Colon (tissue), 2 donors: ENCODE measurements around the gene RALGPS1.

Source experiments
- FAIRE-seq: peaks from 2 replicates; lab custom pipeline; 2012; peaks lifted over from hg19 to GRCh38; lab: Jason Lieb, UNC
- donor health status: control.
- donor health status: control.

RALGPS1 gene

GRCh38 chr9:127225801-127226625 is 311.4 kb downstream of the RALGPS1 start:
- FAIRE-seq = no peak

GRCh38 chr9:127229691-127230417 is 315.3 kb downstream of the RALGPS1 start:
- no peak for FAIRE-seq

GRCh38 chr9:127231666-127232065 is 317.1 kb downstream of the RALGPS1 start:
- no peak for FAIRE-seq

GRCh38 chr9:127232833-127233549 is 318.4 kb downstream of the RALGPS1 start:
- FAIRE-seq = no peak

- no peak for FAIRE-seq
Observed at GRCh38 chr9:127233550-127233949, 319.0 kb downstream of the RALGPS1 start.

- no peak for FAIRE-seq
Observed at GRCh38 chr9:127233989-127234388, 319.4 kb downstream of the RALGPS1 start.

GRCh38 chr9:127237801-127238200 is 323.2 kb downstream of the RALGPS1 start:
- no peak for FAIRE-seq

- FAIRE-seq = no peak
Observed at GRCh38 chr9:127241354-127241753, 326.8 kb downstream of the RALGPS1 start.

- no peak for FAIRE-seq
Observed at GRCh38 chr9:127244609-127245601, 330.3 kb downstream of the RALGPS1 start.

- no peak for FAIRE-seq
Observed at GRCh38 chr9:127245637-127246164, 331.1 kb downstream of the RALGPS1 start.

GRCh38 chr9:127248241-127248640 is 333.7 kb downstream of the RALGPS1 start:
- no peak for FAIRE-seq

- FAIRE-seq = no peak
Observed at GRCh38 chr9:127249877-127250276, 335.3 kb downstream of the RALGPS1 start.

- no peak for FAIRE-seq
Observed at GRCh38 chr9:127250896-127251391, 336.4 kb downstream of the RALGPS1 start.

GRCh38 chr9:127252410-127253318 is 338.1 kb downstream of the RALGPS1 start:
- no peak for FAIRE-seq

GRCh38 chr9:127253446-127253845 is 338.9 kb downstream of the RALGPS1 start:
- FAIRE-seq = no peak

GRCh38 chr9:127255692-127256091 is 341.1 kb downstream of the RALGPS1 start:
- FAIRE-seq = no peak

GRCh38 chr9:127256324-127256723 is 341.7 kb downstream of the RALGPS1 start:
- no peak for FAIRE-seq

GRCh38 chr9:127258606-127259471 is 344.3 kb downstream of the RALGPS1 start:
- FAIRE-seq = no peak

- no peak for FAIRE-seq
Observed at GRCh38 chr9:127262602-127263001, 348.0 kb downstream of the RALGPS1 start.
